ENCODE data around the gene FBXL13. TPM values are rescaled to one million over a fixed set of nuclear protein-coding genes. Genes with fewer than 3 reads are reported as not detected.

FBXL13 gene
- total and polyA plus RNA-seq, 8 donors, result 2.2 to 5.7 (median 4.7) TPM

DNA sequence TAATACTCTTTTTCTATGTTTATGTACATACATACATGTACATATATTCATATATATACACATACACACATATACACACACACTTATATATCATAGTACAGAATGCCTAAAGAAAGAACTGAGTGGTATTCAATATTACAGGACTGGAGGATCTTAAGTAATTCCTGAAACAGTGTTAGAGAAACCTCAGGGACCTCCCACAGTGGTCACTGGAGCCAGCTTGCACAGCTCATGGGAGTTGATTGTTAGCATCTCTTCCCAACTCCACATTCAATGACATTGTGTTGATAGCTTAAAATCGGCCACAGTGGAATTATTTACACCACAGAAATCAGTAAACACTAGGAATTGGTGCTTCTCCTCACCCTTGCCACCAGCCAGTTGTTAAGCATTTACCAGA, 155.8 kb downstream of the FBXL13 start:
- TF ChIP-seq, protein P1, sequence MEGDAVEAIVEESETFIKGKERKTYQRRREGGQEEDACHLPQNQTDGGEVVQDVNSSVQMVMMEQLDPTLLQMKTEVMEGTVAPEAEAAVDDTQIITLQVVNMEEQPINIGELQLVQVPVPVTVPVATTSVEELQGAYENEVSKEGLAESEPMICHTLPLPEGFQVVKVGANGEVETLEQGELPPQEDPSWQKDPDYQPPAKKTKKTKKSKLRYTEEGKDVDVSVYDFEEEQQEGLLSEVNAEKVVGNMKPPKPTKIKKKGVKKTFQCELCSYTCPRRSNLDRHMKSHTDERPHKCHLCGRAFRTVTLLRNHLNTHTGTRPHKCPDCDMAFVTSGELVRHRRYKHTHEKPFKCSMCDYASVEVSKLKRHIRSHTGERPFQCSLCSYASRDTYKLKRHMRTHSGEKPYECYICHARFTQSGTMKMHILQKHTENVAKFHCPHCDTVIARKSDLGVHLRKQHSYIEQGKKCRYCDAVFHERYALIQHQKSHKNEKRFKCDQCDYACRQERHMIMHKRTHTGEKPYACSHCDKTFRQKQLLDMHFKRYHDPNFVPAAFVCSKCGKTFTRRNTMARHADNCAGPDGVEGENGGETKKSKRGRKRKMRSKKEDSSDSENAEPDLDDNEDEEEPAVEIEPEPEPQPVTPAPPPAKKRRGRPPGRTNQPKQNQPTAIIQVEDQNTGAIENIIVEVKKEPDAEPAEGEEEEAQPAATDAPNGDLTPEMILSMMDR (IDR thresholded peaks at IDR 0.05), result no peak
- Histone ChIP-seq H3K4me3 (no peak overlapping the region), H3K4me1 (peaks cover 0 to 7% of the 10 kb centered on the region in 2 donors), H3K9me3 (no peaks in the 10 kb centered on the region), H3K27ac (peak overlapping the region in 1 of 2 donors; percentile 28), H3K27me3 (no peaks in the 10 kb centered on the region), H3K36me3 (no peaks in the 10 kb centered on the region)
- no peak for DNase-seq
- ATAC-seq, result no peak
- intact Hi-C loops (cut with DNase I), result no loop called here

DNA sequence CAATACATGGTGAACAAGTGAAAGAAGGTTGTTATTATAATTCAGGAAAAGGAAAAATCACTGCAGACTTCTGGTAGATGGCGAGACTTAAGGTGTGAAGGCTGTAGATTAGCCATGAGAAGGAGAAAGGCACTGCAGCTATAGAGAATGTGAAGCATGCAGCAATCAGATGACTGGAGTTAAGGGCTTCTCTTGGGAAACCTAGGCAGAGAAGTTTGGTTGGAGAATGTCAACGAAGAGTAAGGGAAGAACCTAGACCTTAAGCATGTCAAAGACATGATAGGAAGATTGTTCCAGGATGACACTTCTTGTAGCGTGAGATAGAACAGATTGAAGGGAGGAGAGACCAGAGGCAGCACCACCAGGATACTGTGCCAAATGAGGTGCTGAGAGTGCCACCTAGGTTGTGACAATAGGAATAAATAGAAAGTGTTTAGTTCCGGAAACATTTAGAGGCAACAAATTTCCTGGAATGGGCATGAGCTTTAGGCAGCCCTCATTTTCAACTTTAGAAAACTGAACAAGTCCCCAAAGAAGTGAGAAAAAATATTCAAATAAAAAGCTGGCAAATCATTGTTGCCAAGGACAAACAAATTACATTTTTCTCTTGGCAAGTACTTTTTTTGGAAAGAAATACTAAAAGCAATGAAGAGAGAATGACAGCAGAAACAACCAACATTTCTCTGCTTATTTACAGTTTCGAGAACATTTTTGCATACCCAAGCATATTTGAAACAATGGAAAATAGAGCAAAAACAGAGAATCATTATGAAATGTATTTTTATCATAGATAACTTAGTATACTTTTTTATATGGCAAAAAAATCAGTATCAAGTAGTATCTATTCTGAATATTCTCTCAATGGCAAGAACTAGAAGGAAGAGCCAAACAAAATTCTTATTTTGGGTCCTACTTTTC, 156.9 kb downstream of the FBXL13 start:
- no peak overlapping the region for H3K27ac ChIP-seq
- intact Hi-C loops (cut with DNase I), result no loop called here
- ATAC-seq, result no peak
- TF ChIP-seq, protein P1 (IDR thresholded peaks at IDR 0.05), result no peak
- H3K9me3 ChIP-seq, result no peaks in the 10 kb centered on the region
- no peaks in the 10 kb centered on the region for H3K36me3 ChIP-seq
- peaks cover 6 to 7% of the 10 kb centered on the region in 2 donors for H3K4me1 ChIP-seq
- H3K27me3 ChIP-seq, result no peaks in the 10 kb centered on the region
- DNase-seq, result no peak
- H3K4me3 ChIP-seq, result no peak overlapping the region

DNA sequence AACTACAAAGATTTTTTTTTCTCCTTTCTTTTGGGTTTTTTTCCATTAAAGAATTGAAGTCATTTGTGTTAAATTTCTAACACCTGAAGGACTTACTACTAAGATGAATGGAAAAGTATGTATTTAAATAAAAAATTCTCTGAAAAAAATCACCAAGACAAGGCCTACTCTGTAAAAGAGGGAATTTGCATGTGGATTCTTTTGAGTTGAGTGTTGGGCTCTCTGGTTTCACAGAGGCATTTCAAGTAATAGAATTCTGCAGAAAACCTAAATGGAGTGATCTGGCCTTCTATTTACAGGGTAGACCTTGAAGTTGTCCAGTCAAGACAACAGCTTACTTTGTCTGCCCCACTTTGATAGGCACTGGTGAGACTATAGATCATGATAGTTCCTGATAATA, 157.7 kb downstream of the FBXL13 start:
- Histone ChIP-seq H3K9me3 (no peaks in the 10 kb centered on the region), H3K36me3 (no peaks in the 10 kb centered on the region), H3K4me1 (peaks cover 6 to 7% of the 10 kb centered on the region in 2 donors), H3K27me3 (no peaks in the 10 kb centered on the region), H3K4me3 (no peak overlapping the region), H3K27ac (no peak overlapping the region)
- ATAC-seq (no peak), DNase-seq (no peak)
- TF ChIP-seq, protein P1 (IDR thresholded peaks at IDR 0.05), result no peak
- intact Hi-C loops (cut with DNase I), result no loop called here

DNA sequence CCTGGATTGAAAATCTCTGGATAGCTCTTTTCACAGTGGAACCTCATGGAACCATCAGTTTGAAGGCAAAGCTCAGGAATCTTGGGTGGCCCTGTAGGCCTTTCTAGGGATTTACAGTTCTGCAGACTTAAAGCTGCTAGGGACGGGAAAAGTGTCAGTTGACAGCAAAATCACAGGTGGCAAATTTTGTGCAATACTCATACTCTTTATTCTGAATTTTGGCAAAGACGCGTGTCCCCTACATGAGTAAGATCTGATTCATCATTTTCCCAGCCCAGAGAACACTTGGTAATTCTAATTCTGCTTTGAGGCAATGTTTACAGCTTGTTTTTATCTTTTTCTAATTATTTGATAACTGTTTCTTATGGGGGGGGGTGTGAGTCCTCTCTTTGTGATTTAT, 158.2 kb downstream of the FBXL13 start:
- intact Hi-C loops (cut with DNase I), result no loop called here
- no peak for DNase-seq
- Histone ChIP-seq H3K27me3 (no peaks in the 10 kb centered on the region), H3K27ac (no peak overlapping the region), H3K9me3 (no peaks in the 10 kb centered on the region), H3K36me3 (no peaks in the 10 kb centered on the region), H3K4me3 (no peak overlapping the region), H3K4me1 (peaks cover 6 to 7% of the 10 kb centered on the region in 2 donors)
- no peak for ATAC-seq
- TF ChIP-seq, protein P1 (IDR thresholded peaks at IDR 0.05), result no peak

DNA sequence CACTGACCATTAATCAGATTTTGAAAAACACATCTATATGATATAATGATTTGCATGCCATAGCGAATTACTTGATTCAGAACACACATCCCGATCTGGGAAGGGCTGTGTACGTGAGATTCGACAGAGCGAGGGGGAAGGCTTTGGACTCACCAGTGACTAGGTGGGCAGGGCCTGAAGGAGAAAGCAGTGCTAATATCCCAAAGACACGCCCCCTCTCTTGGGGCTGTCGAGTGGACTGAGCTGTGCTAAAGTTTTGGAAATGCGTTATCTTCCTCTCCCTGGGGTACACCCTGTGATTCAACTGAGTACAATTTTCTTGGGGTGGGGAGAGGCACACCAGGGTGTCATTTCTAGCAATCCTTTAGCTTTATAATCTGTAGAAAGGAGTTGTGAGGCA, 160.0 kb downstream of the FBXL13 start:
- intact Hi-C loops (cut with DNase I), result no loop called here
- DNase-seq (peak in 3 of 4 donors; percentile 50 to 90 (median 82)), ATAC-seq (peak; percentile 83)
- Histone ChIP-seq H3K9me3 (no peaks in the 10 kb centered on the region), H3K4me3 (no peak overlapping the region), H3K27ac (peak overlapping the region in 1 of 2 donors; percentile 74), H3K27me3 (no peaks in the 10 kb centered on the region), H3K36me3 (no peaks in the 10 kb centered on the region), H3K4me1 (peaks cover 6 to 7% of the 10 kb centered on the region in 2 donors)
- TF ChIP-seq, protein P1 (IDR thresholded peaks at IDR 0.05), result no peak
